HG02571 (cell line): ENCODE results near the gene NKX2-1.
"Not testable (repeated sequence)": the region's sequence is repeated elsewhere in the genome, so short reads cannot be mapped to it uniquely, and the experiment has no call there.

Source experiments
- ATAC-seq: cut with Tn5 transposase; IDR thresholded peaks from one replicate; pipeline ENCODE4 v1.9.1; 2021; ENCODE audit warnings: mild to moderate bottlenecking, moderate library complexity; ENCODE audit not compliant: unreplicated experiment

NKX2-1 gene

DNA sequence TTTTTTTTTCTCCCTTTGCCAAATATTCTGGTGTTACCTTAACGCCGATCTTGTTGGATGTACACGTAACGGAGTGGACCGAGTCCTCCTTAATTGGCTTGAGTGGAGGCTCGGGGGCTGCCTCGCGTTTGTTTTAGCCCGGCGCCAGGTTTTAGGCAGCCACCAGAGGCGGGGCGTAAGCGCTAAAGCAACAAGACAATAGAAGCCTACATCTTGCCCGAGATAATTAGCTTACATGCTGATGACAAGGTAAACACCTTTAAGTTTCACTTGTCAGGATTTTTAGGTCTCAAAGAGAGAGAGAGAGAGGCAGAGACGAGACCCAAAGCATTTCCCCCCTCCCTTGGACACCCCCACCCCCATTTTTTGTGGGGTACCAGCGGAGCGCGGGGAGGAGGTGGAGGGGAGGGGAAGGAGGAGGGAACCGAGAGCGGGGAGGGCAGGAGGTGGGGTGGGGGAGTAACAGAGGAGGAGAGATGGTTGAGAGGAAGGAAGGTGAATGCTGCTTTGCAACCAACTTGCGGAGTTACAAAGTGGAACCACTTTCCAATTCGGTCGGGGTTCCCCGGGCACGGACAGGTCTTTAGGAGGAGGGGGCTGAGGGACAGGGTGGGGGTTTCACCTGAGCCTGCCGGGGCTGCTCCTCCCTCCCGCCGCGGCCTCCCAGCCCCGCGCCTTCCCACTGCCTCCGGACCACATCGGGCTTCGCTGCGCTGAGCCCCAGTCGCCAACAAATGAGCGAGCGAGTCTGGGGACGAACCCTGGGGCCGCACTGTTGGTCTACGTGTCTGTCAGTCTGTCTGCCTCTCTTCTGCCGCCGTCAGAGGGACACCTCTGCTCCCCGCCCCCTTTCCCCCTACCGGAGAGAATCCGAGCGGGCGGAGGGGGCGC is at the start of gene NKX2-1:
Gene NKX2-1 (minus strand): TSS at position 802 of the 891 bp plus-strand sequence. CDS start 103 bp downstream, at position 699.
- ATAC-seq = no peak

DNA sequence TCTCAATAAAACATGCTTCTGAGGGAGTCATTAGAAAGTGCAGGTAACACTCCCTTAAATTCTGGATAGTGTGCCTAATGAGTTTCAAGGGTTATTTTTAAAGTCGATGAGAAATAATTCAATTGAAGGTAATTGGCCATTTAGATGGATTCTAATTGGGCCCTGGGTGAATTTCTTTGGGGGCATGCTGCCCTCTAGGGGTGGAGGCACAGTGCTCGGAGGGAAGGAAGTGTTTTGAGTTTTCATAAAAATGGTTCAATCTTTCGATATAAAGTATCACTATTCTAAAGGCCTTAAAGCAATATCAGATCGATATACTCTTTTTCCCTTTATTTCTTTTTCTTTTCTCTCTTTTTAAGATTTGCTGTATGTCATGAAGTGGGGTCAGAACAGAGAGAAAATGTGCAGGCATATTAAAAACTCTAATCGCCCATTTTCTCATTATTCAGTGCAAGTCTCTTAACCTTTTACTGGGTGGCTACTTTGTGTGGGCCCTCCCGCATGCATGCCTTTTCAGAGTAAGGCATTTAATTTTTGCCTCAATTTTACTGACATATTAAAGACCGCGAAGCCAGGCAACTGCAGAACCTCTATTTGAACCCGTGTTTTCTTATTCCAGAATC is 36.9 kb upstream of the NKX2-1 start:
- no peak for ATAC-seq

DNA sequence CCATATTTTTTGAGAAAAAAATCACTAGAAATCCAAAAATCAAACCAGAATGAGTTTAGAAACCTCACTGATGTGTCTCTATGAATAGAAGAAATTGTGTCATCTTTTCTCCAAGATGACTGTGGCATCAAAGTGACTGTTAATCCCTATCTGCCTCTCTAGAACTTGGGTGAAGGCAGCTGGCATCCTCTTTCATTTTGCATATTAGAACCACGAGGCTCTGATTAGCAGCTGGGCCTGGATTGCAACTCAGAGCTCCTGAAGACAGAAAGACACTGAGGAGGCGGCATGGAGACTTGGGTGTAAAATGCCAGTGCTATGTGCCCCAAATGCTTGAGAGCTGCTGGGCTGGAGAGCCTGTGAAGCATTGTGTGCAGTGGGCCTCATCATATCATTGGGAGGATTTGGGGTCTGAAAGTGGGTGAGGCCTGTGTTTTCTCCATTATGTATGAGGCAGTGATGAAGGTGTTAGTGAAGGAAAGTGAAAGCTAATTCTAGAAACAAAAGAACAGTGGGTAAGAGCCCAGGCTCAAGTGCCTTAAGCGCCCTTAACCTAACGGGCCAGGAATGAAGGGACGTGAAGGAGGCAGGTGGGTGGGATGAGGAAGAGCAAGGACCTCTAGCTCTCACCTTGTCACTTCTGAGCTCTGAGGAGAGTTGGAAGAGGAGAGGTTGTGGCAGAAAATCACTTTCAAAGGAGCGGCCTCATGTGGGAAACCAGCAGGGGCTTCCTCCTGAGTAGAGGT is 36.1 kb upstream of the NKX2-1 start:
- no peak for ATAC-seq

DNA sequence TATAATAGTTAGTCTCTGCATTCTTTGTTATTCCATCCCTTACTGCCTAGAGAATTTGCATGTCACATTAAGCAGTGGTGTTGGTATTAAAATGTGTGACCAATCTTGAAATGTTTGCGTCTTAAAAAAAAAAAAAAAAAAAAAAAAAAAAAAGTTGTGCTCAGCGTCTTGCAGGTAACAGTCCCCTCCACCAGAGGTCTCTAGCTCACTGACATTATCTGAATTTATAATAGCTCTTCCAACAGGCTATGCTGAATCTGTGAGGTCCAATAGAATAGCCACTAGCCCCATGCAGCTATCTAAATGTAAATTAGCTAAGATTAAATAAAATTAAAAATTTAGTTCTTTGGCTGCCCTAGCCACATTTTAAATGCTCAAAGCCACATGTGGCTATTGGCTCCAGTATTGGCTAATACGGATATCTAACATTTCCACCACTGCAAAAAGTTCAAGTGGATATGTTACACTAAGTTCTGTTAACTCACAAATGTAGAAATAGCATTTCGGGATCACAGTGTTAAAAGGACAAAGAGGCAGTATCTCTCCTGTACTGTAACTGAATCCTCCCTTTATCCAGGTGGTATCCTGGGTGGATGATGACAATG is 33.7 kb upstream of the NKX2-1 start:
- no peak for ATAC-seq

DNA sequence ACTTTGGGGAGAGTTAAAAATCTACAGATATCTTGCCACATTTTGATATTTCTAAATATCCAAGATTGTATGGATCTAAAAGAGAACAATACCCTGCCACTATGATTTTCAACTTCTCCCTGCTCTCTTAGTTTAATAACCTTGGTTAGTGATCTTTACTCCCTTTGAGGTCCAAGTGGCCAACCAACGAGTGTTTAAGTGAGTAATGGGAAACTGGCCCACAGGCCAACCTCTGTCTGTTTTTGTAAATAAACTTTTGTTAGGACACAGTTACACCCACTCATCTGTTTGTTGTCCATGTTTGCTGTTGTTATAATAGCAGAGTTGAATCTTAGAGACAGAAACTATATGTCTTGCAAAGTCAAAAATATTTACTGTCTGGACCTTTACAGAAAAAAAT is 30.9 kb upstream of the NKX2-1 start:
- ATAC-seq = no peak

DNA sequence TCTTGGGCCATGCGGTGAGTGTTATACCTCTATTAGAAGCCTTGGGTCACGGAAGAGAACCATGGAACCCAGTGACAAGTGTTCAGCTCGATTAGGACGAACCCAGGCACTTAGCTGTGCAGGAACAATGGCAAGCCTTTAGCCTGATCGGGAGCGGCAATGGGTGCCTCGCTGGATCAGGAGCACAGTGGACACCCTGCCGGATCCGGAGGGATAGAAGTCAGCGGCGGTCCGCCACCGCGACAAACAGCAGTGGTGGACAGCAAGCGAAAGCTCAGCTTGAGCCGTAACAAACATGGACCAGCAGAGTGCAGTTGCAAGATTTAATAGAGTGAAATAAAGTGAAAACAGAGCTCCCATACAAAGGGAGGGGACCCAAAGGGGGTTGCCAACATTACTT is 24.2 kb upstream of the NKX2-1 start:
- ATAC-seq = not testable (repeated sequence)

DNA sequence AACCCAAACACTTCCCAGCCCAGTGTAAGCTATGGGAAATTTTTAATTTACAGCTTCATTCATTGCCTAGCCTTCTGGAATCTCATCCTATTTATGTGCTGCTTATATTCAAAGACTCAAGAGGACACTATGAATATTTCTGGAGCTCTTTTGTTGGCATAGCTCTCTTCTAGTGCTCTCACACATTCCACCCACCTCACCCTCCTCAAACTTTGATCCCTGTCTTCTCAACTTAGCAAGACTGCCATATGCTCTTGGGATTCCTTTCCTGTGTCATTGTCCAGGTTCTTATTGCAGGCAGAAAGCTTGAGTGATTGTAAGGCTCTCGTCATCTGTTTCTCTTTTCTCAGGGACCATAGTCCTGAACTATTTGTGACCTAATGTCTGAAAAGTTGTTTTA is 18.0 kb upstream of the NKX2-1 start:
- ATAC-seq = no peak

DNA sequence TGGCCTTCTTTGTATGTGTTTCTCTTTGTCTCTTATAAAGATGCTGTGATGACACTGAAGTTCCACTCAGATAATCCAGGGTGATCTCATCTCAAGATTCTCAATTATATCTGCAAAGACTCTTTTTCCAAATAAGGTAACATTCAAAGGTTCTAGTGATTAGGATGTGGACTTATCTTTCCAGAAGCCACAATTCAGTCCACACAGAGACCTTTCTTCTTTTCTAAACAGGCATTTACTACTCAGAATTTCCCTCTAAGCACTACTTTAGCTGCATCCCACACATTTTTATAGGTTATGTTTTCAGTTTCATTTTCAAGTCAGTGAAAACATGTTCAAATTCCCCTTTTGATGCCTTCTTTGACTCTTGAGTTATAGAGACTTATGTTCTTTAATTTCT is 9.0 kb upstream of the NKX2-1 start:
- ATAC-seq = no peak

DNA sequence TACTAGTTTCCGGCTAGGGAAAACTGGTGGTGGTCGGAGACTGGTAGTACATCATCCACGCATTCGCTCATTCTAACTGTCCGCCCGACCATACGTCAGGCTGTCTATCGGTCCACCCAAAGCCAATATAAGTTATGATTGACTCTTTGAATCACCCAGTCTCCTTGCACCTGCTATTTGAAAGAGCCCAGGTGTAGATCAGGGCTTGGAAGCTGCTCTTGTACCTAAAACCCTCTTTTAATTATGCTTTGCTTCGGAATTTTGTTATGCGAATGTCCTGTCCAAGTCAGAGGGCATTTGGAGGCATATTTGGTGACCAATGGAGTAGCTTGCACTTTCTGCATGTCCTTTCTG is 5.7 kb upstream of the NKX2-1 start:
- no peak for ATAC-seq

DNA sequence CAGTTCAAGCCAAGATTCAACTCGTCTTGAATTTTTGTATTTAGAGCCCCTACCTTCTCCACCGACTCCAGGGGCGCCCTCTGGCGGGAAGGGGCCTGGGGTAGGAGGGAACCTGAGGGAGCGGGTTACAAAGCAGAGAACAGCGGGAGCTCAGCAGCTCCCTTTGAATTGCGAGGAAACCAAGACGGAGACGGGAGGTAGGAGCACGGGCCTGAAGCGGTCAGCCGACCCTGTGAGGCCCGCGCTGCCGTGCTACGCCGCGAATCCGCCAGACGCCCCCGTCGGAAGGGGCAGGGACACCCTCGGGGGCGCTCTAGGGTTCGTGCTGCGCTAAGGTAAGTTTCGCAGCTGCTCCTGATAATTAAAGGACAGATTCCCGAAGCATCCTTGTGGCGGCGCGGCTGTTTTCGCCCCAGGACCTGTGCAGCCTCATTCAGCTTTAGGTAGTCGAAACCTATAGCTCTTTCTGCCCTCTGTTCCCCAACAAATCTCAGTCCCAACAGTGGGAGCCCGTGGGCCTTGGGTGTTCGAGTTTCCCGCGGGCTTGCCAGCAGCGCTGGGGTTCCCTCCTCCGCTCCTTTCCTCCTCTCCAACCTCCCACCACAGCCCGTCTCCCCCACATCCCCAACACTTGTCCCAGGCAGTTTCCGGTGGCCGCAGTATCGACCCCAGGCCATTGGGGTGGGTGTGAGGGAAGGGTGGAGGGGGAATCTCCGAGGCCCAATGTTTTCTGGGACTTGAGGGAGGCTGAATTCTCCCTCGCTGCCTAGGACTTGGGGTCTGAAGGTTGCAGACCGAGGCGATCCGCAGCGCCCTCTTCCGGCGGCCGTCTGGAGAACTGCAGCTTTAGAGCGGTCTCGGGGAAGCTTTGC is 5.1 kb upstream of the NKX2-1 start:
- ATAC-seq = no peak

DNA sequence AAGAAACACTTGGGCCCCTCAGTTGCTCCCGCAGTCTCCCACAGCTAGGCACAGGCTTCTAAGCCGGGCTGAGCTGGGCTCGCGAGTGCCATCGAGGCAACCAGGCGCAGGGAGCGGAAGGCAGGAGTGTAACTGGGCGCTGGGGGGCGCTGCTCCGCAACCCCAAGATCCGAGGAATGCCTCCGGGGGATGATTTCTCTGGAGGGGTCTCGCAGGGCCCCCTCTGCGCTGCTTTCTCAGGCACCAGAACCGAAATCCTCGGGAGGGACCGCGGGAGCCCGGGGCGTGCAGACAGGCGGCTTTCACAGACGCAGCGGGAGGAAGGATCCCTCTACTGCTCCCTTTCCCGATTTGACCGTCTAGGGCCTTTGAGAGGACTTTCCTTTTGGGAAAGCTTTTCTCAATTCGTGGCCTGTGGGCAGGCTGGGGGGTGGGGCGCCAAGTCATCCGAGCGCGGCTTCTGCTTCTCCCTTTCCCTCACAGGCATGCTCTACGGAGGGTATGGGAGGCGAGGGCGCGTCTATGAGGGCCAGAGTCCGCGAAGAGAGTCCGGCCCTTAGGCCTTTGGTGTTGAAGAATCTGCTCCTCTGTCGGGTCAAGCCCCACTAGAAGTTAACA is 4.3 kb upstream of the NKX2-1 start:
- ATAC-seq = no peak

DNA sequence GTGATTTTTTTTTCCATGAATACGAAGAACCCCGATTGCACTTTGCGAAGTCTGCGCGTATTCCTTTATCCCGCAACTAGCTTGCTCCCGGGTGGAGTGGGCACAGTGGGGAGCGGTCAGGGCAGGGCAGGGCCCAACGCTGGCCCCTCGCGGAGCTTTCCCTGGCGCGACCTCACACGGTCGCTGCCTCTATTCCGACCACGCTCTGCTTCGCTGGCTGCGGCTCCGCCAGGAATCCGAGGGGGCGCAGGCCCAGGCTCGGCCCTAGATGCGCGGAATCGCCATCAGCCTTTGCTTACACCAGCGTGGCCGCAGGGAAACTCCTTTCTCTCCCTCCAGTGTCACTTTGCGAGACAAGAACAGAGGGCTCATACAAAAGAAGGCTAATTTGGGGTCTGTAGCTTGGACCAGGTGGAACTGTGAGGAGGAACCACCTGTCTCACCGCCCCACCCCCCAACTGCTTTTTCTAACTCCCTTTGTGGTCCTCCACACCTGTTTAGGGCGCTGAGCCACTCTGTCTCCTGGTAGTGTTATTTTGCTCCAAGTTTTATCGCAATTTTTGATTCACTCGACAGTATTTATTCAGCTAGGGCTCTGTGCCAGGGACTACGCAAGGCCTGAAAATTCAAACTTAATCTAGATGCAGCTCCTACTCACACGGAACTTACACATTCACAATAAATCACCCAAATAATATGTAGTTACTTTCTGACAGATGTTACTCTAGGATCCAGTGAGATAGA is 3.1 kb upstream of the NKX2-1 start:
- no peak for ATAC-seq

DNA sequence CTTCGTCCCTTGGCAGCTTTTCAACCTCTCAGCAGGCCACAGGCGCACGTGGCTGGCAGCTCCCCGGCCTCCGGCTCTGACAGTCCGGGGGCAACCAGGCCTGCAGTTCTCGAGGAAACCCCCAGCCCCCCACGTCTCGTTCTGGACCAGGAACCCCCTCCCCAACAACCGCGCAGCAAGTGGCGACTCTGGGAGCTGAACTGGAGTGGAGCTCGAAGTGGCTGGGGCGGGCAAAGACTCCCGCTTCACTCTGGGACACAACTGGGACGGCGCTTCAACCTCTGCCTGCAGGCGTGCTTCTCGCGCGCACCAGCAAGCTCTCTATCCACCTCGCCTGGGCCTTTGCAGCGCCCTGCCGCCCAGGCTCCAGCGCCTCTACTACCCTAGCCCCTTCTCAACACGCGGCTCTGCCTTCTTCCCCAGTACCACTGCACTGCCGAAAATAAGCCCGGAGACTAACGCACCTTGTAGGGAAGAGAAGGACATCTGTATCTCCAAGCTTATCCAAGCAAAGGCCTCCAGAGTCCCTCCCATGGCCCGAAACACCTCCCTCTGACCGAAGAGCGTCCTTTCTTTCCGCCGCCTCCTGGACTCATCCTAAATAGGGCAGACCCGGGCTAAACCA is 2.4 kb upstream of the NKX2-1 start:
- no peak for ATAC-seq

DNA sequence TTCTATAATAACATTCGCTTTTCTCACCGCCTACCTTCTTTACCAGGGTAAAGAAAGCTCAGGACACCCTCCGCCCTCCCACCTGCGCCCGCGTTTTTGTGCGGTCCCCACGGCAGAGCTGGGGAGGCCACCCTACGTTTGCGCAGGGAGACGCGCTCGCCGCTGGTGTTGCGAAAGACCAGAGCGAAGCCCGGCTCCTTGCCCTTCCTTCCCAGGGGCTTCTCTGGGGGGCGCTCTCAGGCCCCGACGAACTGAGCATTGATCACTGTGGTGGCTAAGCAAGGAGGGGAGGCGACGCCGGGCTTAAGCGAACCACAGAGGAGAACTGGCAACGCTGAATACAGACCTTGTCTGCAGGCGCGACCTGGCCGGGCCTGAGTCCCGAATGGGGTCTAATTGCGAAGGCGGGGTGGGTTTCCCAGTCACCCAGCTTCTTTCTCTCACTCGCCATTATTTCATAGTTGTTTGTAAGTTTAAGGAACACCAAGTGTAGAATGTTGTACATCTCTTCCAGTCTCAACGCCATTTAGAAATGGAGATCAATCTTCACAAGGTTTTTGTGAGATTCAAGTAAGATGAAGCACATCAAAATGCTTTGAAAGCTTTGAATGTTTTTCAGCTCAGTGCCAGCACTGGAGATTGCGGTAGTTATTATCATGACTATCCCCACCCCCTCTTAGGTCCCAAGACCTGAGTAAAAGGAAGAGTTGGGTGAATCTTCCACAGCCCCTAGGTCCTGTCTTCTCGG is 1.7 kb upstream of the NKX2-1 start:
- no peak for ATAC-seq

DNA sequence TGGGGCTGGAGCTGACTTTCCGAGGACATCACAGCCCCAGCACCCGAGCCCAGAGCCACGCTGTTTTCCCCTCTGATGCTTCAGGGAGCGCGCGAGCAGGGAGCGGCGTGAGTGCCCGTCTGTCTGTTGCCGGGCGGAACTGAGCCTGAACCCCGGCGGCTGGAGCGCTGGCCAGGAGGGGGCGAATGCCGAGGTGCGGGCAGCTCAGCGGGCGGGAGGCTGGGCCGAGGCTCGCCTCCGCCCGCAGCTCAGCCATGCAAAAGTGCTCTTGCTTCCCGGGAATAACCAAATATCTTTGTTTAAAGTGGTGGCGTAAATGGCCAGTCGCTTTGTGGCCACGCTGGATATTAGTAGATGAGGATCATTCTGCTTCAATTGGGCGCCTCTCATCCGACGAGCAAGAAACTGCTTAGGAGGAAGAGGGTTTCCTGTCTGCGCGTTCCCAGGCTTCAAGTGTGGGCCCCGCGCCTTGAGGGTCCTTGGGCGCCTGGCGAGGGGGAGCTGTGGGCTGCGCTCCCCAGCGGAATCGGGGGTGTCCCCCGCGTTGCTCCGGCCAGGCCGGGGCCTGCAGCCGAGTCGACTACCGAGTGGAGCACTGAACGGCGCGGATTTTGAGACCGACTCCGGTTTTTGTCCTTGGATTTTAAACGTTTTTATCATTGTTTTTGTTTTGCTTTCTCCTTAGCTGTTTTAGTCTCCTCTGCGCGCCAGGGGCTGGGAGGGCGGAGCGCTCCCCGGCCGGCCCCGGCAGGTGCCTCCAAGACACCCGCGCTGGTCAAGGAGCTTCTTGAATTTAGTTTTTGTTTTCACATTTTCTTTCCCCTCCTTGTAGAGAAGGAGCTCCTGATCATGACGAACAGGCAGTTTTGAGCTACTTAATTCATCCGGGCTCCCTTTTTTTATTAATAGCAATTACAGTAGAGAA is 831 bp upstream of the NKX2-1 start:
- no peak for ATAC-seq

DNA sequence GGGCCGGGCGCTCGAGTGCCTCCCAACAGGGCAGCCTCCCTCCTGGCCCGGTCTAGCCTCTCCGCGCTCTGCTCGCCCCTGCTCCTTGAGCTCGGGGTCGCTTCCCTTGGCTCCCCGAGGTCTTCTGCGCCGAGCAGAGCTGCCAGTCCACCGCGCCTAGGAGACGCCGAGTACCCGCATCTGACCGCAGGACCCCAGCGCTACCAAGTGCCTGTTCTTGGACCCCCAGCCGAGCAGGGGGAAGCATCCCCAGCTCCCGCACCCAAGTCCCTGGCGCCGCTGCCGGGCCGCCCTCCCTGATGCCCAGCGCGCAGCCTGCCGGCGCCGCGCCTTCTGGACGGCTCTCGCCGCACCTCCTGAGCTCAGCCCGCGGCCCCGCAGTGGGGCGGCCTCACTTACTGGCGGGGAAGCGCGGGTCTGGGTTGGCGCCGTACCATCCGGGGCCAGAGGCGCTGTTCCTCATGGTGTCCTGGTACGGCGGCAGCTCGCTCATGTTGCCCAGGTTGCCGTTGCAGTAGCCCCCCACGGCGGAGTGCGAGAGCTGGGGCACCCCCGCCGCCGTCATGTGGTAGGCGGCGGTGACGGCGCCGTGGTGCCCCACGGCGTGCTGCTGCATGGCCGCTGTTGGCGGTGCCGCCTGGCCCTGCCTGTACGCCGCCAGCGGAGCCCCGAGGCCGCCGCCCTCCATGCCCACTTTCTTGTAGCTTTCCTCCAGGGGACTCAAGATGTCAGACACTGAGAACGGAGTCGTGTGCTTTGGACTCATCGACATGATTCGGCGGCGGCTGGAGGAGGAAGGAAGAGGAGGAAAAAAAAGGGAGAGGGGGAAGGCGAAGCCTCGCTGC is 1.2 kb downstream of the NKX2-1 start:
- no peak for ATAC-seq
